A549 (cell line): ENCODE measurements around the gene NBR1.

Experiments used
- EP300 ChIP-seq, 2 experiments: fragments of >200 bp; sonication (Bioruptor Twin); formaldehyde crosslinking; IDR thresholded peaks; 2 replicates in 1 of 2; 3 replicates in 1 of 2; pipeline ENCODE4 v1.6.1; 2016 to 2017
- POLR2A ChIP-seq: IDR thresholded peaks from 2 replicates; pipeline ENCODE4 v1.6.1; 2012; ENCODE audit warnings: mild to moderate bottlenecking, low read length
- RAD21 ChIP-seq, 2 experiments: fragments of >200 bp in 1 of 2; sonication (Bioruptor Twin) in 1 of 2; formaldehyde crosslinking in 1 of 2; IDR thresholded peaks in 1 of 2; conservative IDR thresholded peaks in 1 of 2; 2 replicates in 1 of 2; 3 replicates in 1 of 2; pipeline ENCODE4 v1.6.1; 2012 to 2018; ENCODE audit warnings: inconsistent platforms in 1 of 2
- TF ChIP-seq, protein P1 (sequence below): fragments of >200 bp; sonication (Bioruptor Twin); formaldehyde crosslinking; IDR thresholded peaks from 3 replicates; pipeline ENCODE4 v1.5.1; 2016

GRCh38 chr17:43146649-43147048, 24.4 kb upstream of the NBR1 start:
- TF ChIP-seq, protein P1, sequence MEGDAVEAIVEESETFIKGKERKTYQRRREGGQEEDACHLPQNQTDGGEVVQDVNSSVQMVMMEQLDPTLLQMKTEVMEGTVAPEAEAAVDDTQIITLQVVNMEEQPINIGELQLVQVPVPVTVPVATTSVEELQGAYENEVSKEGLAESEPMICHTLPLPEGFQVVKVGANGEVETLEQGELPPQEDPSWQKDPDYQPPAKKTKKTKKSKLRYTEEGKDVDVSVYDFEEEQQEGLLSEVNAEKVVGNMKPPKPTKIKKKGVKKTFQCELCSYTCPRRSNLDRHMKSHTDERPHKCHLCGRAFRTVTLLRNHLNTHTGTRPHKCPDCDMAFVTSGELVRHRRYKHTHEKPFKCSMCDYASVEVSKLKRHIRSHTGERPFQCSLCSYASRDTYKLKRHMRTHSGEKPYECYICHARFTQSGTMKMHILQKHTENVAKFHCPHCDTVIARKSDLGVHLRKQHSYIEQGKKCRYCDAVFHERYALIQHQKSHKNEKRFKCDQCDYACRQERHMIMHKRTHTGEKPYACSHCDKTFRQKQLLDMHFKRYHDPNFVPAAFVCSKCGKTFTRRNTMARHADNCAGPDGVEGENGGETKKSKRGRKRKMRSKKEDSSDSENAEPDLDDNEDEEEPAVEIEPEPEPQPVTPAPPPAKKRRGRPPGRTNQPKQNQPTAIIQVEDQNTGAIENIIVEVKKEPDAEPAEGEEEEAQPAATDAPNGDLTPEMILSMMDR, result no peak
- TF ChIP-seq EP300 (IDR thresholded peaks at IDR 0.05) (no peak), POLR2A (no peak), RAD21 (conservative IDR thresholded peaks at IDR 0.05 in 1 of 2, IDR thresholded peaks at IDR 0.05 in 1 of 2) (no peak)
